Measurements from ENCODE around the gene ZBTB26. TPM values are rescaled to one million over a fixed set of nuclear protein-coding genes. Genes with fewer than 3 reads are reported as not detected.

The ZBTB26 gene
- total RNA-seq, 1 donor from 2014 or later, result 4.6 TPM

Other genes starting within 250 kb of the ZBTB26 start
- gene OR1L4, start 207.5 kb downstream of the ZBTB26 start, total RNA-seq, result not detected
- gene OR1L6, start 189.2 kb downstream of the ZBTB26 start, total RNA-seq, result not detected
- gene OR5C1, start 142.6 kb downstream of the ZBTB26 start, total RNA-seq, result not detected
- gene OR1K1, start 131.4 kb downstream of the ZBTB26 start, total RNA-seq, result not detected
- 8.7 TPM for gene PDCL, start 102.9 kb downstream of the ZBTB26 start, total RNA-seq
- 35.1 TPM for gene RC3H2, start 26.2 kb downstream of the ZBTB26 start, total RNA-seq
- gene ZBTB6, start 18.2 kb downstream of the ZBTB26 start, total RNA-seq, result 5.3 TPM
- 45.1 TPM for gene RABGAP1, start 9.5 kb upstream of the ZBTB26 start, total RNA-seq
- gene GPR21, start 102.2 kb upstream of the ZBTB26 start, total RNA-seq, result 0.49 TPM

Measured in Right ventricle myocardium inferior (tissue), 1 donor.